ENCODE results near the gene SOX14. TPM values are rescaled to one million over a fixed set of nuclear protein-coding genes. Genes with fewer than 3 reads are reported as not detected.

The SOX14 gene
- polyA plus RNA-seq, 1 of the 3 experiments (the other 2 are of a cell fraction) = not detected

- ChIA-PET POLR2A (no interaction called here), CTCF (interaction anchor here (0.9 to 1.1 kb wide), 2 partner anchors 26 to 83 kb away, joined by 3 read pairs; no protein-coding TSS in a partner anchor)
- no peak overlapping the region for H2AFZ ChIP-seq (ENCODE audit: low read depth)
- TF ChIP-seq IRF3 (IDR thresholded peaks at IDR 0.05; ENCODE audit: low read depth, low read length) = no peak
- TF ChIP-seq NFIC (IDR thresholded peaks at IDR 0.05; ENCODE audit: borderline replicate concordance) = no peak
- no peak for TF ChIP-seq SIN3A (IDR thresholded peaks at IDR 0.05; ENCODE audit: borderline replicate concordance, low read depth, low read length)
- TF ChIP-seq EZH2phosphoT487 (IDR thresholded peaks at IDR 0.05; ENCODE audit: borderline replicate concordance, low read depth) = no peak
- TF ChIP-seq JUND (IDR thresholded peaks at IDR 0.05) = no peak
- TF ChIP-seq GABPA (IDR thresholded peaks at IDR 0.05; ENCODE audit: low read depth) = no peak
- TF ChIP-seq REST (IDR thresholded peaks at IDR 0.05; ENCODE audit: low read depth, low read length) = no peak
- no peak for TF ChIP-seq TAF1 (IDR thresholded peaks at IDR 0.05; ENCODE audit: borderline replicate concordance, low read depth, low read length)
- no peak for TF ChIP-seq EP300 (IDR thresholded peaks at IDR 0.05; ENCODE audit: borderline replicate concordance in 1 of 2, low read depth in 1 of 2, low read length in 1 of 2)
- no peak for TF ChIP-seq MEF2A (IDR thresholded peaks at IDR 0.05; ENCODE audit: borderline replicate concordance, low read depth)
- no peak for TF ChIP-seq FOSL2 (IDR thresholded peaks at IDR 0.05; ENCODE audit: borderline replicate concordance, low read depth)
- TF ChIP-seq MXI1 (IDR thresholded peaks at IDR 0.05; ENCODE audit: low read depth, low read length) = no peak
- TF ChIP-seq CHD2 (IDR thresholded peaks at IDR 0.05; ENCODE audit: low read length, partially characterized antibody) = no peak
- TF ChIP-seq CTCF (IDR thresholded peaks at IDR 0.05) = no peak
- no peak for TF ChIP-seq RCOR1 (IDR thresholded peaks at IDR 0.05; ENCODE audit: low read length)
- TF ChIP-seq POLR2AphosphoS5 (IDR thresholded peaks at IDR 0.05; ENCODE audit: low read depth, low read length) = no peak
- no peak for TF ChIP-seq FOXM1 (IDR thresholded peaks at IDR 0.05; ENCODE audit: low read depth)
- no peak for TF ChIP-seq ELF1 (IDR thresholded peaks at IDR 0.05)
- H3K9ac ChIP-seq = no peak overlapping the region
- H3K36me3 ChIP-seq (replicated peaks in 1 of 2; ENCODE audit: control insufficient read depth in 1 of 2, insufficient read depth in 2 of 2, low read length in 1 of 2) = no peaks in the 10 kb centered on the region
- H3K27me3 ChIP-seq (ENCODE audit: insufficient read depth) = no peaks in the 10 kb centered on the region
- no peaks in the 10 kb centered on the region for H3K4me1 ChIP-seq (ENCODE audit: control insufficient read depth in 1 of 2, insufficient read depth in 2 of 2, low read depth in 1 of 2, low read length in 1 of 2)
- no peak overlapping the region for H3K27ac ChIP-seq (ENCODE audit: low read depth in 2 of 2, low read length in 1 of 2)
- H3K9me3 ChIP-seq = no peaks in the 10 kb centered on the region
- H3K4me2 ChIP-seq = no peak overlapping the region
- 65% methylated on average over 6 of the region's 8 CpGs for WGBS (ENCODE audit: low lambda C conversion rate)
- no peaks in the 10 kb centered on the region for H3F3A ChIP-seq (replicated peaks; ENCODE audit: insufficient read depth)
- no peaks in the 10 kb centered on the region for H3K9me2 ChIP-seq
- DNase-seq = no peak
- H3K79me2 ChIP-seq (ENCODE audit: insufficient read depth) = no peaks in the 10 kb centered on the region
- no peaks in the 10 kb centered on the region for H4K20me1 ChIP-seq (ENCODE audit: insufficient read depth)
- no peak overlapping the region for H3K4me3 ChIP-seq (ENCODE audit: low read depth in 2 of 2, low read length in 1 of 2)
Observed at GRCh38 chr3:137815251-137815650, 51.1 kb downstream of the SOX14 start.

Other genes with a start within 250 kb of the SOX14 start
- gene CLDN18, start 245.8 kb downstream of the SOX14 start, polyA plus RNA-seq (2012; rRNA removed) = not detected in 2 replicates

Data from SK-N-SH (cell line).